ENCODE results near the gene SRP14.
"Not testable (repeated sequence)": the region's sequence is repeated elsewhere in the genome, so short reads cannot be mapped to it uniquely, and the experiment has no call there.

The SRP14 gene

DNA sequence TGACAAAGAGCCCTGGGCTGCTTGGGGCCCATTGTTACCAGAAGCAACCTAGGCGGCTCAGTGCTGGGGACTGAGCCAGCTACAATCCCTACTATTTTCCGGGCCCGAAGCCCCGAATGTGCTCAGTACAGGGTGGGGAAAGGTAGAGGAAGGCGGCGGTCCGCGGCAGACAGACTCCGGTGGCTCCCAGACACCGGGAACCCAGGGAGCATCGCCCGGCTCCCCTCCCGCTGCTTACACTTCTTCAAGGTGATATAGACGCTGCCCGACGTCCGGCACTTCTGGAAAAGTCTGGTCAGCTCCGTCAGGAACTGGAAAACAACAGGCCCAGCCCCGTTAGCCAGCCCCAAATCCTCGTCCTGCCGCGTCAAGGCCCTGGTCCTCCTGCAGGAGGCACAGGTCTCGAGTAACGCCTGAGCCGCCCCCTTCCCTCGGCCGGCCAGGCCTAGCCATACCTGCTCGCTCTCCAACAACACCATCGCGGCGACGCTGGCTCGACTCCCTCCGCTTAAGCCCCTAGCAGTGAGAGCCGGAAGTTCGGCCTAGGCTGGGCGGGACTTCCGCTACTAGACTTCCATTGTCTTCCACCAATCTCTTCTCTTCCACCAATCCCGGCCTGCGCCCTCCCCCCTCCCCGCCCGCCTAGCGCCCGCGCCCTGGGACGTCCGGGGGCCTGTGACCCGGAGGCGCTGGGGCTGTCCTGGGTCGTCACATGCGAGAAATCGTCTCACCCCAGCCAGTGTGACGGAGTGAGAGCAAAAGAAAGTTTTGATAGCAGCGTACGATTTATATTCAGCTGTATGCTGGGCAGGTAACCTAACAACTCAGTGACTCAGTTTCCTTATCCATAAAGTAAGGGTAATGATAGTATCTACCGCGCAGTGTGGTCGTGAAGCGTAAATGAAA is at the start of gene SRP14:
Gene SRP14 (minus strand): TSS at position 544 of the 906 bp plus-strand sequence. CDS start 65 bp downstream, at position 479.
- peak; percentile 80 to 85 (median 85) for DNase-seq (ENCODE audit: low read depth in 3 of 3)

- no peak for DNase-seq (ENCODE audit: low read depth in 3 of 3)
These were observed 49.3 kb upstream of the SRP14 start for GRCh38 chr15:40087991-40088928.

- DNase-seq (ENCODE audit: low read depth in 3 of 3): no peak
These were observed 48.3 kb upstream of the SRP14 start for GRCh38 chr15:40087068-40087810.

- DNase-seq (ENCODE audit: low read depth in 3 of 3): no peak
These were observed 46.3 kb upstream of the SRP14 start for GRCh38 chr15:40085266-40085665.

GRCh38 chr15:40084650-40085049 is 45.7 kb upstream of the SRP14 start:
- DNase-seq (ENCODE audit: low read depth in 3 of 3): no peak

DNA sequence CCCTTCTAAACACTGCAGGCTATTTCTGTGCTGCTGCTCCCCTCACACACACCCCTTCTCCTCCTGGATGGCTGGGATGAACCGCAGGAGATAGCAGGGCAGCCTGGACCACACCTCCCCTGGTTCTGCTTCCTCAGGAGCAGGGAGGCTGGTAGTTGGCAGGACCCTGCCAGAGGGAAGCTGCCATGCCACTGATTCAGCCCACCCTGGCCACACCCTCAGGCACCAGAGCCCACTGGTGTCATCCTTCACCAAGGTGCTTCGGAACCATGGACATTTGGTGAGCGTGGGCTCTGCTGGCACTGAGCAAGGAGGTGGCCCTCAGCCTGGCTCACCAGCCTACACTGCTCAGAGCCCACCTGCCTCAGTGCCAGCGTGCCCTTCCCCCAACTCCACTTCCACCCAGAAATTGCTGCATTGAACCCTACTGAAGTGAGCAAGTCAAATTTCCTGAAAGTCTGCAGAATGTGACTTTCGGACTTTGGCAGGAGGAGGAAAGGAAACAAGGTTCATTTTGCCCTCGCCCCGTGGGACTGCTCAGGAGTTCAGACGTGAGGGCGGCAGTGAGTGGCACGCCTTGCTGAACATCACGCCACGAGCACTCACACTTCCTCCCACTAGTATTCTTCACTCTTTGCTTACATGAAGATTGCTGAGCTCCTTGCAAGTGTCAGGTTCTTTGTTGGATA is 43.4 kb upstream of the SRP14 start:
- no peak for DNase-seq (ENCODE audit: low read depth in 3 of 3)

DNA sequence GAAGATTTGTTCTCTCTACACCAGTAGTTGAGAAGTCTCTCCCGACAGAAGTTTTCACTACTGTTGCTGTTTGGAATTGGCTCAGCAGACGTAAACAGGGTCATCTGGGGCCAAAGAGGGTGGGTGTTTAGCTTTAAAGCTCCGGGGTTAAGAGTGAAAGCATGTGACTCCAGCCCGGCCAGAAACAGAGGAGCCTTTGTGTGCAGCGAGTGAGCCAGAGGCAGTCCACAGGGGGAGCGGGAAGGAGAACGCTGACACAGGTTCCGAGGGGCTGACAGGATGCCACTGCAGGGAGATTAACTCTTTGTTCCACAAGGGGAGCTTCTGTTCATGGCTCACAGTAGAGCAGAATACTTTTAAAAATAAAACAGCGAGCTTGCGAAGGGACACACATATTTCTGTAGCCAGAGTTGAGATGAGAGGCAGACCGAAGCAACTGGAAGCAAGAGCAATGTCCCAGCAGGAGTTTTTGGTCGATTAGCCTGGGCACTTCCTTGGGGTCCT is 42.8 kb upstream of the SRP14 start:
- DNase-seq (ENCODE audit: low read depth in 3 of 3): no peak

DNA sequence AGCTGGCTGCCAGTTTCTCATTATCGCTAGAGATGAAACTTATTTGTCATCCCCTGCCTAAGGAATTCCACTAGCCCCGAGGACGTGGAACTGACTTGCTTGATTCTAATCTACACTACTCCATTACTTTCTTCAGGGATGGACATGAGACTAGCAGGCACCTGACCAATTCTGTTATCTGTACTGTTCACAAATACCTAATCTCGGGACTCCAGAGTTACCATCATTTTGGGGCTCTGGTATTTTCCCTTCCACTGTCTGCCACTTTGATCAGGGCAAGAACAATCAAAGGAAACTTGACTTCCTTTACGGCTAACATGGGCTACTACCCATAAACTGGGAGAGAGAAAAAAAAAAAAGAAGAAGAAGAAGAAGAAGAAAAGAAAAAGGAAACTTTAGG is 41.9 kb upstream of the SRP14 start:
- DNase-seq (ENCODE audit: low read depth in 3 of 3): no peak

- no peak for DNase-seq (ENCODE audit: low read depth in 3 of 3)
These were observed 41.1 kb upstream of the SRP14 start for GRCh38 chr15:40080104-40080503.

GRCh38 chr15:40079456-40079855 is 40.5 kb upstream of the SRP14 start:
- DNase-seq (ENCODE audit: low read depth in 3 of 3): no peak

DNA sequence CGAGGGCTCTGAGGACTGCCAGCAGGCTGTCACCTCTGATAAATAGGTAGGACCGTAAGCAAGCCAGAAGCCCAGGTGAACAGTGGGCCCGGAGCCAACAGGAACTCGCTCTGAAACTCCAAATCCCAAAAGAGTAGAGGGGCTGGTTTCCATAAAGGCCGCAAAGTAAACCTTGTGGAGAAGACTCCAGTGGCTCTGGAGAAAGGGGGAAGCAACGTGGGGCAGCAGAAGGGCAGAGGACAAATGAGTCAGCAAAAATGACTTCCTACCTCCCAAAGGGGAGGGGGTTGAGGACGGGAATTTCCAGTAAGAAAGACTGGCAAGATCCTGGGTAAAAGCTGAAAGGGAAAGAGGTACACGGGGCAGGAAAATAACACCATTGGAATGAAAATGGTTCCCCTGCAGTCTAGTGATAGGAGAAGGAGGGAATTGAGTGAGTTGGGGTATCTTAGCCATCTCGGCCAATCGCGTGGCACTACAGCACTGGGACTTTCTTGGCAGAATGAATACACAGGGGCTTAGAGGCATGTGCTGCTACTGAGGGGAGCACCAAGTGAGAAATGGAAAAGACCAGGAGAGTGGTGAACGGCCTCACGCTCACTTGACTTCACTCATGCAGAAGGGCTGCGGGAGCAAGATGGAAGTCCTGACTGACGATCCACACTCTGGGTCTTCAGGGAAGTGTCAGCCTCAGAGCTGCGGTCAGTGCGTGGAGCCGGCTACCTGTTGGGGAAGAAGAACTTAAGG is 36.5 kb upstream of the SRP14 start:
- no peak for DNase-seq (ENCODE audit: low read depth in 3 of 3)

- DNase-seq (ENCODE audit: low read depth in 3 of 3): not testable (repeated sequence)
These were observed 35.7 kb upstream of the SRP14 start for GRCh38 chr15:40074656-40075055.

GRCh38 chr15:40073716-40074490 is 34.9 kb upstream of the SRP14 start:
- not testable (repeated sequence) for DNase-seq (ENCODE audit: low read depth in 3 of 3)

- no peak for DNase-seq (ENCODE audit: low read depth in 3 of 3)
These were observed 33.4 kb upstream of the SRP14 start for GRCh38 chr15:40072216-40072990.

DNA sequence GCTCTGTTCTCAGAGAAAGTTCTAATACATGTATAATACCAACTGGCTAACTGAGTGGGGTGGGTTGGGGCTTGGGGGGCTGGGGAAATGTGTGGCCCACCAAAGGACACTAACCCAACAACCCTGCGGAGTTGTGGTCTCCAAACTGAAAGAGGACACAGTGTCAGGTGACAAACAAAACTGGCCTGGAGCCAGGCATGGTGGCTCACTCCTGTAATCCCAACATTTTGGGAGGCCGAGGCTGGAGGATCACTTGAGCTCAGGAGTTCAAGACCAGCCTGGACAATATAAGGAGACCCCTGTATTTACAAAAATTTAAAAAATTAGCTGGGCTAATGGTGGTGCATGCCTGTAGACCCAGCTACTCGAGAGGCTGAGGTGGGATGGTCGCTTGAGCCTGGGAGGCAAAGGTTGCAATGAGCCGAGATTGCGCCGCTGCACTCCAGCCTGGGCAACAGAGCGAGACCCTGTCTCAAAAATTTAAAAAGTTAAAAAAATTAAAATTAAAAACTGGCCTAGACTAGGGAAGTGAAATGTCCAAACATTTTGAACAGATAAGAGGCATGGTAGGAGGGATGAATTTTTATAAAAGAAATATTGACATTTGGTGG is 31.7 kb upstream of the SRP14 start:
- DNase-seq (ENCODE audit: low read depth in 3 of 3): no peak

GRCh38 chr15:40070166-40070557 is 31.2 kb upstream of the SRP14 start:
- no peak for DNase-seq (ENCODE audit: low read depth in 3 of 3)

DNA sequence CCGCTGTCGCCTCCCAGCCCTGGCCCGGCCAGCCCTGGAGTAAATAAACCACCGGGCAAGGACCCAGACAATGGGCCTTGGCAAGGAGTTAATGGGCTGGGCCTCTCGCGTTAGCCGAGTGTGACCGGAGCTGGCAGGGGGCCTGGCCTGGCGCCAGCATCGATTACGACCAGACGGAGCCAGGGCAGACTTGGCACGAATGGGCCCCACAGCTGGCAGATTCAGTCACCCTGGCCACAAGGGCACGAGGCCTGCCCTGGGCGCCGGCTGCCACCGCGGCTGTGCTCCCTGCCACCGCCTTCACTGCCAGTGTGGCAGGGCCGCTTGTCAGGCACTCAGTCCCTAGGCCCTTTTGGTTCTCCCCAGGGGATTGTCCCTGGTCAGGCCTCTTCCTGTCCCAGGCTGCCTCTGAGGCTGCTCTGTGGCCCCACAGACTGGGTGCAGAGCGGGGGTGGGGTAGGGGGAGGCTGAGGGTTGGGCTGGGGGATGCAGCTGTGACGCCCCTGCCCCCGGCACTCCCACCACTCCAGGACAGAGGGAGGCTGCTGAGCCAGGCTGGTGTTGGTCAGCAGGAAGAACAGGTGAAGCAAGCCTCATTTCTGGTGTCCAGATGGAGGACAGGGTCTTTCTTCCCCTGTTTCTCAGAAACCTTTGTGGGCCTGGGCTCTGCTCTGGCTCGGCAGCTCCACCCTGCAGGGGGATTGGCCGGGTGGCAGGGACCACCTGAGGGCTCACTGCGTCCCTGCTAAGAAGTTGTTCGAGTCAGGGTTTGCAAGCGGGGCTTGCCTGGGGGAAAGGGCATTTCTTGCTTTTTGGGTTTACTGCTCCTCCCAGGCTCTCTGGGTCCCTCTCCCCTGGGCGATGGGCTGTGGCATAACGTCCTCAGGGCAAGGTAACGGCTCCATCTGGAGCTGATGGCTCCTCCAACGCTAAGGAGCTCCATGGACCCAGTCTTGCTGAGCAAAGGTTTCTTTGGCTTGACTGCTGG is 30.5 kb upstream of the SRP14 start:
- no peak for DNase-seq (ENCODE audit: low read depth in 3 of 3)

Data from stimulated activated CD4-positive, alpha-beta T cell treated with anti-CD3 and anti-CD28 coated beads, TNF-alpha, amount 100 ng/mL, for 4 hours (primary cell).